ENCODE measurements around the gene CBX8. TPM values are rescaled to one million over a fixed set of nuclear protein-coding genes. Genes with fewer than 3 reads are reported as not detected.

Gene CBX8
- total RNA-seq, 2 experiments from 2014 or later, result 5.3 to 6.5 TPM

- peaks cover 40 to 57% of the 10 kb centered on the region in 2 experiments for H3K27me3 ChIP-seq (ENCODE audit: control insufficient read depth in 1 of 2, insufficient read depth in 2 of 2, low read length in 2 of 2)
- no peaks in the 10 kb centered on the region for H3K36me3 ChIP-seq (ENCODE audit: insufficient read depth, low read length)
- H3K9me3 Mint-ChIP-seq, result no peaks in the 10 kb centered on the region
- H3K4me3 Mint-ChIP-seq, result no peak overlapping the region
- no peak for TF ChIP-seq CTCF (IDR thresholded peaks at IDR 0.05)
- H3K36me3 Mint-ChIP-seq (ENCODE audit: low read depth), result no peaks in the 10 kb centered on the region
- peaks cover 21% of the 10 kb centered on the region for H3K4me1 ChIP-seq (ENCODE audit: insufficient read depth, low read length)
- DNase-seq (no peak), ATAC-seq (ENCODE audit: poor library complexity) (no peak)
- intact Hi-C loops (cut with DNase I, micrococcal nuclease), result no loop called here
- peaks cover 0 to 5% of the 10 kb centered on the region in 2 experiments for H3K9me3 ChIP-seq (ENCODE audit: control insufficient read depth in 1 of 2, insufficient read depth in 1 of 2, low read length in 2 of 2)
- POLR2A ChIA-PET, result no interaction called here
- no peak overlapping the region for H3K27ac Mint-ChIP-seq
- no peak overlapping the region for H3K4me3 ChIP-seq (ENCODE audit: low read length)
- no peak overlapping the region for H3K27ac ChIP-seq (ENCODE audit: low read depth in 1 of 2, low read length in 2 of 2)
- CTCF ChIA-PET, result interaction anchor here (1.1 kb wide), 1 partner anchor 9 kb away, joined by 5 read pairs; no protein-coding TSS in a partner anchor
- peaks cover 11% of the 10 kb centered on the region for H3K4me1 Mint-ChIP-seq (ENCODE audit: low read depth)
- peaks cover 68% of the 10 kb centered on the region for H3K27me3 Mint-ChIP-seq
Observed at GRCh38 chr17:79750650-79751545, 46.0 kb downstream of the CBX8 start.

GRCh38 chr17:79749958-79750357, 46.9 kb downstream of the CBX8 start:
- Histone ChIP-seq H3K27me3 (ENCODE audit: control insufficient read depth in 1 of 2, insufficient read depth in 2 of 2, low read length in 2 of 2) (peaks cover 44 to 54% of the 10 kb centered on the region in 2 experiments), H3K9me3 (ENCODE audit: control insufficient read depth in 1 of 2, insufficient read depth in 1 of 2, low read length in 2 of 2) (peaks cover 0 to 5% of the 10 kb centered on the region in 2 experiments), H3K4me3 (ENCODE audit: low read length) (no peak overlapping the region), H3K4me1 (ENCODE audit: insufficient read depth, low read length) (peaks cover 28% of the 10 kb centered on the region), H3K27ac (ENCODE audit: low read depth in 1 of 2, low read length in 2 of 2) (no peak overlapping the region), H3K36me3 (ENCODE audit: insufficient read depth, low read length) (no peaks in the 10 kb centered on the region)
- H3K9me3 Mint-ChIP-seq, result no peaks in the 10 kb centered on the region
- peaks cover 19% of the 10 kb centered on the region for H3K4me1 Mint-ChIP-seq (ENCODE audit: low read depth)
- ChIA-PET CTCF (no interaction called here), POLR2A (no interaction called here)
- H3K27ac Mint-ChIP-seq, result no peak overlapping the region
- intact Hi-C loops (cut with DNase I, micrococcal nuclease), result loop anchor here in 1 of 2 experiments (5.0 kb wide), 2 partner anchors 47 to 62 kb away; partner anchors contain the start of gene CBX8
- no peak for ATAC-seq (ENCODE audit: poor library complexity)
- no peak for TF ChIP-seq CTCF (IDR thresholded peaks at IDR 0.05)
- H3K4me3 Mint-ChIP-seq, result no peak overlapping the region
- no peak for DNase-seq
- no peaks in the 10 kb centered on the region for H3K36me3 Mint-ChIP-seq (ENCODE audit: low read depth)
- peaks cover 74% of the 10 kb centered on the region for H3K27me3 Mint-ChIP-seq

GRCh38 chr17:79749156-79749815, 47.6 kb downstream of the CBX8 start:
- Histone ChIP-seq H3K9me3 (ENCODE audit: control insufficient read depth in 1 of 2, insufficient read depth in 1 of 2, low read length in 2 of 2) (peaks cover 0 to 5% of the 10 kb centered on the region in 2 experiments), H3K4me1 (ENCODE audit: insufficient read depth, low read length) (peaks cover 28% of the 10 kb centered on the region), H3K4me3 (ENCODE audit: low read length) (no peak overlapping the region), H3K27ac (ENCODE audit: low read depth in 1 of 2, low read length in 2 of 2) (no peak overlapping the region), H3K27me3 (ENCODE audit: control insufficient read depth in 1 of 2, insufficient read depth in 2 of 2, low read length in 2 of 2) (peaks cover 44 to 54% of the 10 kb centered on the region in 2 experiments), H3K36me3 (ENCODE audit: insufficient read depth, low read length) (no peaks in the 10 kb centered on the region)
- intact Hi-C loops (cut with DNase I, micrococcal nuclease), result loop anchor here in 1 of 2 experiments (5.0 kb wide), 2 partner anchors 48 to 63 kb away; partner anchors contain the start of gene CBX8
- H3K27me3 Mint-ChIP-seq, result peaks cover 69% of the 10 kb centered on the region
- no peaks in the 10 kb centered on the region for H3K36me3 Mint-ChIP-seq (ENCODE audit: low read depth)
- H3K9me3 Mint-ChIP-seq, result no peaks in the 10 kb centered on the region
- H3K4me3 Mint-ChIP-seq, result no peak overlapping the region
- ChIA-PET POLR2A (interaction anchor here (0.8 kb wide), 1 partner anchor 47 kb away, joined by 3 read pairs; the partner anchor contains the start of gene CBX8), CTCF (no interaction called here)
- DNase-seq, result no peak
- TF ChIP-seq CTCF (IDR thresholded peaks at IDR 0.05), result no peak
- ATAC-seq (ENCODE audit: poor library complexity), result no peak
- H3K4me1 Mint-ChIP-seq (ENCODE audit: low read depth), result peaks cover 19% of the 10 kb centered on the region
- H3K27ac Mint-ChIP-seq, result no peak overlapping the region
